Measurements from ENCODE around the gene SLC6A20.

The SLC6A20 gene

GRCh38 chr3:45715945-45716344, 80.4 kb downstream of the SLC6A20 start:
- no peak for DNase-seq

GRCh38 chr3:45712434-45713110, 83.8 kb downstream of the SLC6A20 start:
- no peak for DNase-seq

- DNase-seq = no peak
These were observed 84.4 kb downstream of the SLC6A20 start for GRCh38 chr3:45711931-45712330.

GRCh38 chr3:45705839-45706808, 90.2 kb downstream of the SLC6A20 start:
- DNase-seq = no peak

Data from stimulated activated CD4-positive, alpha-beta T cell treated with anti-CD3 and anti-CD28 coated beads, Interleukin-2, amount 100 ng/mL, for 24 hours (primary cell).